Esophagus (tissue), 2 donors: ENCODE data around the gene MYH14. TPM values are rescaled to one million over a fixed set of nuclear protein-coding genes. Genes with fewer than 3 reads are reported as not detected.
"Not testable (repeated sequence)": the region's sequence is repeated elsewhere in the genome, so short reads cannot be mapped to it uniquely, and the experiment has no call there.

Experiments used
- H3K27ac ChIP-seq, 2 donors: one replicate each; pipeline ENCODE4 v1.5.1; 2013; ENCODE audit warnings: low read depth in 2 of 2, mild to moderate bottlenecking in 2 of 2, inconsistent platforms in 1 of 2, low read length in 1 of 2, moderate library complexity in 1 of 2
- H3K27me3 ChIP-seq, 2 donors: one replicate each; pipeline ENCODE4 v1.6.1; 2013; ENCODE audit warnings: low read length in 2 of 2, control low read depth in 1 of 2, mild to moderate bottlenecking in 1 of 2; ENCODE audit not compliant: insufficient read depth in 2 of 2, control insufficient read depth in 1 of 2
- H3K36me3 ChIP-seq, 2 donors: one replicate each; pipeline ENCODE4 v1.6.1; 2013; ENCODE audit warnings: low read length in 1 of 2; ENCODE audit not compliant: control insufficient read depth in 2 of 2, insufficient read depth in 2 of 2
- H3K4me1 ChIP-seq, 2 donors: one replicate each; pipeline ENCODE4 v1.6.1; 2013; ENCODE audit warnings: low read length in 1 of 2; ENCODE audit not compliant: control insufficient read depth in 2 of 2, insufficient read depth in 2 of 2
- H3K4me3 ChIP-seq, 2 donors: one replicate each; pipeline ENCODE4 v1.5.1; 2013; ENCODE audit warnings: low read length in 2 of 2, mild to moderate bottlenecking in 2 of 2, low read depth in 1 of 2, moderate library complexity in 1 of 2
- H3K9me3 ChIP-seq, 2 donors: one replicate each; pipeline ENCODE4 v1.6.1; 2013; ENCODE audit warnings: mild to moderate bottlenecking in 2 of 2, low read depth in 1 of 2, low read length in 1 of 2, moderate library complexity in 1 of 2; ENCODE audit not compliant: control insufficient read depth in 2 of 2, insufficient read depth in 1 of 2
- WGBS, 2 donors: extraction: QIAGEN DNeasy Blood & Tissue Kit; methylation state at CpG; one replicate each; pipeline ENCODE4 v1.1.7; 2013; 5-methylcytosine and 5-hydroxymethylcytosine counted together
- polyA plus RNA-seq, 2 donors: library from polyadenylated mRNA; stranded (reverse); fragments of 200-250 nt; gene quantifications; one replicate each; pipeline ENCODE4 v1.2.3, GENCODE V29; 2013
- donor health status: healthy with polysubstance abuse.
- donor health status: Bipolar disorder and iron deficiency.

The MYH14 gene
- polyA plus RNA-seq, 2 donors = 72.9 to 110 TPM

DNA sequence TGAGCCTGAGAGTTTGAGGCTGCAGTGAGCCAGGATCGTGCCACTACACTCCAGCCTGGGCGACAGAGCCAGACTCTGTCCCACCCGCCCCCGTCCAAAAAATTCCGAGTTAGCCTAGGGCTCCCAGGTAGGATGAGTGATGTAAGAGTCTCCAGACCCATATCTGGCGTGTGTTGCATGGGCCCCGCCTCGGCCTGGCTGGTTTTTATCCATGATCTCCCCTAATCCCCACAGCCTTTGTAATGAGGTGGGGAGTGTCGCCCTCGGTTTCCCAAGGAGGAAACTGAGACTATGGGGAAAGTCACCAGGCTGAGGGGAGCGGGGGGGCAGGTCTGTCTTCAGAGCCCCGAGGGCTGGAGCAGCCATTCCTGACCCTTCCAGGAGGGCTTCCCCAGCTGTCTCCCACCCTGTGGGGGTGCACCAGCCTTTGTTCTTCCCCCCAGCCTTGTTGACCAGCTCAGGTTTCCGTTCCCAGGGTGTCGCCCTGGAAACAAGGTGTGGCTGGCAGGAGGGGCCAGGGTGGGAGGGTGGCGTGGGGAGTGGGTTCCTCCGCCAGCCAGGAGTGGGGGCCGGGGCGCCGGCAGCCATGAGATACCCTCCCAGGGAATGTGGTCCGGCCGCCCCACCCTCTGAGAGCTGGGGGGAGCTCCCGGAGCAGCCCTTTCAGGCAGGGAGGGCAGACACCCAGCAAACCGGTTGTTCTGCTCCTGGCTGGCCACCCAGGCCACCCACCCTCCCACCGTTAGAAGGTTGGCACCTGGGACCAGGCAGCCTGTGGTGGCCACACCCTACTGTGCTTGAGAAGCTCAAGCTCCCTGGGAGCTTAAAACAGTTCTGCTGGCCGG, 11.5 kb downstream of the MYH14 start:
- H3K9me3 ChIP-seq = no peaks in the 10 kb centered on the region
- H3K4me3 ChIP-seq = no peak overlapping the region
- H3K27me3 ChIP-seq = no peaks in the 10 kb centered on the region
- 14 to 32% methylated on average over 25 of the region's 25 CpGs for WGBS, 2 donors
- no peaks in the 10 kb centered on the region for H3K4me1 ChIP-seq
- H3K27ac ChIP-seq = peak overlapping the region; percentile 91
- H3K36me3 ChIP-seq = peaks cover 0 to 5% of the 10 kb centered on the region in 2 donors

DNA sequence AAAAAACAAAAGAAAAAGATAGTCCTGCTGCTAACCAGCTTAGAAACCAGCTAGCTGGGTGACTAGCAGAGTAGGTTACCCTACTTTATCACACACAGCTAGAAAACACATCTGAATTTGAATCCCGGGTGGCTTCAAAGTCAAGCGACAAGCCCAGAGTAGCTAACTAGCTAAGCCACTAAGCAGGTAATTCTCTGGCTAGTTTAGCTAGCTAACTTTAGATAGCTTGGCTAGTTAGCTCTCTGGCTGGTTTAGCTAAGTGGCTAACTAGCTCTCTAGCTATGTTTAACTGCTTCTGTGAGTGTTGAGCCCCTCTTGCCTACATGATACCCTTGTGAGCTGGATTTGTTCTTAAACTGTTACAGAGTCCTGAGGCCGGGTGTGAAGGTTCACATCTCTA, 12.4 kb downstream of the MYH14 start:
- H3K27me3 ChIP-seq = no peaks in the 10 kb centered on the region
- 81 to 88% methylated on average over 3 of the region's 3 CpGs for WGBS, 2 donors
- no peaks in the 10 kb centered on the region for H3K4me1 ChIP-seq
- peaks cover 0 to 5% of the 10 kb centered on the region in 2 donors for H3K36me3 ChIP-seq
- no peak overlapping the region for H3K4me3 ChIP-seq
- H3K9me3 ChIP-seq = no peaks in the 10 kb centered on the region
- H3K27ac ChIP-seq = peak overlapping the region; percentile 47 to 57

GRCh38 chr19:50221087-50221486, 17.7 kb downstream of the MYH14 start:
- H3K4me3 ChIP-seq = no peak overlapping the region
- 88% methylated on average over 7 of the region's 7 CpGs for WGBS, 2 donors
- peaks cover 0 to 6% of the 10 kb centered on the region in 2 donors for H3K36me3 ChIP-seq
- no peak overlapping the region for H3K27ac ChIP-seq
- no peaks in the 10 kb centered on the region for H3K4me1 ChIP-seq
- no peaks in the 10 kb centered on the region for H3K27me3 ChIP-seq
- peaks cover 0 to 7% of the 10 kb centered on the region in 2 donors for H3K9me3 ChIP-seq

GRCh38 chr19:50222691-50223438, 19.4 kb downstream of the MYH14 start:
- H3K4me1 ChIP-seq = no peaks in the 10 kb centered on the region
- H3K4me3 ChIP-seq = no peak overlapping the region
- H3K27me3 ChIP-seq = no peaks in the 10 kb centered on the region
- H3K27ac ChIP-seq = no peak overlapping the region
- peaks cover 0 to 7% of the 10 kb centered on the region in 2 donors for H3K9me3 ChIP-seq
- WGBS, 2 donors = 86 to 89% methylated on average over 19 of the region's 19 CpGs
- H3K36me3 ChIP-seq = peaks cover 0 to 6% of the 10 kb centered on the region in 2 donors

DNA sequence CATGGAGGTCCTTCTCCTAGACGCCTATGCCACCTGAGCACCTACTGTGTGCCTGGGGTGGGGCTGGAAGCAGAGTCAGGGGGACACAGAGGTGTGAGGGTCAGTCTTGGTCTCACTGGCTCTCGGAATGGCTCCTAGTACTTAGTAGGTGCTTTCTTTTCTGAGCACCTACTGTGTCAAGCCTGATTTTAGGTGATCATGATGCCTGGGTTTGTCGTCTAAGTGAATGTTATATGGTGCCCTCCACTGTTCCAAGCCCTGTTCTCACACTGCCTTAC, 20.0 kb downstream of the MYH14 start:
- H3K9me3 ChIP-seq = peaks cover 0 to 7% of the 10 kb centered on the region in 2 donors
- no peak overlapping the region for H3K4me3 ChIP-seq
- H3K4me1 ChIP-seq = no peaks in the 10 kb centered on the region
- H3K27me3 ChIP-seq = no peaks in the 10 kb centered on the region
- peaks cover 0 to 6% of the 10 kb centered on the region in 2 donors for H3K36me3 ChIP-seq
- WGBS, 2 donors = 89 to 97% methylated on average over 3 of the region's 3 CpGs
- H3K27ac ChIP-seq = no peak overlapping the region

DNA sequence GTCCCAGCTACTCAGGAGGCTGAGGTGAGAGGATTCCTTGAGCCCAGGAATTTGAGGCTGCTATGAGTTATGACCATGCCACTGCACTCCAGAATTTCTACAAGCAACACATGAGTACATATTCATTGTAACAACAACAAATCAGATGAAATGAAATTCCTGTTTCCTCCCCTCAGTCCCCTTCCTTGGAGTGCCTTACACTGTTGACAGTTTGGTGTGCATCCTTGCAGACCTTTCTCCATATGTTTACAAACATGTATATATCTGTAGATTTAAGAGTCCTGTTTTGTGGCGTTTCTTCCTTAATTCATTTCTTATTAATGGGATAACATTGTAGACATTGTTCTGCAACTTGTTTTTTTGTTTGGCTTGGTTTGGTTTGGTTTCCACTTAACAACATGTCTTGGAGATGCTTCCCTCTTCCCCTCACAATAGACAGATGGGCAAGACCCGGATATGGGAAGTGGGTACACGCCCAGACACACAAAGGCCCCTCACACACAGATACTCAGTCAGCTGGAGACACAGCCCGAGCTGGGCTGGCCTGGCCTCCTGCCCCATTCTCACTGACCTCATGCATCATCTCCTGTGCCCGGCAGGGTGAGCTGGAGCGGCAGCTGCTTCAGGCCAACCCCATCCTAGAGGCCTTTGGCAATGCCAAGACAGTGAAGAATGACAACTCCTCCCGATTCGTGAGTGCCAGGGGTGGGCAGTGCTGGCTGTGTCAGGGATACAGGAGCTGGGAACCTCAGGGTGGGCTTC, 21.7 kb downstream of the MYH14 start:
- Histone ChIP-seq H3K27ac (no peak overlapping the region), H3K4me3 (no peak overlapping the region), H3K9me3 (peaks cover 0 to 7% of the 10 kb centered on the region in 2 donors), H3K36me3 (peaks cover 0 to 6% of the 10 kb centered on the region in 2 donors), H3K4me1 (no peaks in the 10 kb centered on the region), H3K27me3 (no peaks in the 10 kb centered on the region)
- WGBS, 2 donors = 72 to 77% methylated on average over 8 of the region's 8 CpGs

DNA sequence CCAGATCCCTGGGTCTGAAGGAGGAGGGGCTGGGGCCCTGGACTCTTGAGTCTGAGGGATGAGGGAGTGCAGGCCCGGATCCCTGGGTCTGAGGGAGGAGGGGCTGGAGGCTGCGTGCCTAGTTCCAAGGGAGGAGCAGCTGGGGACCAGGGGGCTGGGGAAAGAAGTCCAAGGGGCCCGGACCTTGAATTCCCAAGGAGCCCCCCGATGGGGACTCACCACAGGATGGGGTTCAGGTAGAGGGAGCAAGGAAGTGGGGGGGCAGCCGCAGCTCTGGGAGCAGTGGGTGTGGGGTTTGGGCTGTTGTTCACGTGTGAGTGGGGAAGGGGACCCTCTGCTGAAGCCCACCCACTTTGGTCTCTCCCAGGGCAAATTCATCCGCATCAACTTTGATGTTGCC, 23.1 kb downstream of the MYH14 start:
- no peaks in the 10 kb centered on the region for H3K27me3 ChIP-seq
- WGBS, 2 donors = 69 to 74% methylated on average over 7 of the region's 7 CpGs
- H3K9me3 ChIP-seq = peaks cover 0 to 7% of the 10 kb centered on the region in 2 donors
- H3K36me3 ChIP-seq = peaks cover 0 to 6% of the 10 kb centered on the region in 2 donors
- H3K27ac ChIP-seq = no peak overlapping the region
- peaks cover 0 to 2% of the 10 kb centered on the region in 2 donors for H3K4me1 ChIP-seq
- H3K4me3 ChIP-seq = no peak overlapping the region

DNA sequence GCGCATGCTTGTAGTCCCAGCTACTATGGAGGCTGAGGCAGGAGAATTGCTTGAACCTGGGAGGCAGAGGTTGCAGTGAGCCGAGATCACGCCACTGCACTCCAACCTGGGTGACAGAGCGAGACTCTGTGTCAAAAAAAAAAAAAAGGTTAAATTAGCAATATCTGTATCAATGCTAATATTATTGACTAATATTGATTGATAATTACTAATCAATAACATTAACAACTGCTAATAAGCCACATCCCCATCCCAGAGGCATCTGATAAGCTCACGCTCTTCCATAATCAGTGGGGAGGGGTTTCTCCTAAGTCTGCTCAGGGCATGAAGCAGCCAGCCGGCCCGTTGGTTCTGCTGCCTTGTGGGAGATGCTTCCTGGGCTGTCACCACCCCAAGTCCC, 24.7 kb downstream of the MYH14 start:
- 76 to 81% methylated on average over 7 of the region's 7 CpGs for WGBS, 2 donors
- not testable (repeated sequence) for H3K4me1 ChIP-seq, H3K4me3 ChIP-seq, H3K9me3 ChIP-seq, H3K27me3 ChIP-seq, H3K36me3 ChIP-seq, H3K27ac ChIP-seq
